OCI-LY3 (cell line): ENCODE data around the gene PCYT1A.
"Not testable (repeated sequence)": the region's sequence is repeated elsewhere in the genome, so short reads cannot be mapped to it uniquely, and the experiment has no call there.

ENCODE experiments used
- H2AFZ ChIP-seq: fragments of 200-600, 300-600 bp; shearing (Covaris generic); 2 replicates; pipeline ENCODE4 v1.6.0; 2014; ENCODE audit warnings: antibody characterized with exemption, low read depth, low read length
- H3K27ac ChIP-seq: fragments of 200-600, 300-600 bp; sonication (generic); 2 replicates; pipeline ENCODE4 v1.5.1; 2014; ENCODE audit warnings: mild to moderate bottlenecking, low read length, moderate library complexity, mixed read lengths
- H3K27me3 ChIP-seq: fragments of 200-600, 300-600 bp; sonication (generic); 2 replicates; pipeline ENCODE4 v1.6.1; 2014; ENCODE audit warnings: low read depth, low read length, mixed read lengths
- H3K36me3 ChIP-seq: fragments of 200-600, 300-600 bp; sonication (generic); replicated peaks from 2 replicates; pipeline ENCODE3; 2014; ENCODE audit warnings: low read depth, low read length, mixed read lengths
- H3K4me1 ChIP-seq: fragments of 300-600, 200-600 bp; sonication (generic); 2 replicates; pipeline ENCODE4 v1.6.1; 2014; ENCODE audit warnings: low read length, mixed read lengths
- H3K4me2 ChIP-seq: fragments of 200-600, 300-600 bp; sonication (generic); 2 replicates; pipeline ENCODE4 v1.6.1; 2014; ENCODE audit warnings: low read length, mixed read lengths
- H3K4me3 ChIP-seq: fragments of 300-600, 200-600 bp; sonication (generic); 2 replicates; pipeline ENCODE4 v1.5.1; 2014; ENCODE audit warnings: antibody characterized with exemption, mild to moderate bottlenecking, low read length, moderate library complexity
- H3K79me2 ChIP-seq: fragments of 300-600, 200-600 bp; shearing (Covaris generic); 2 replicates; pipeline ENCODE4 v1.6.1; 2014; ENCODE audit warnings: mild to moderate bottlenecking, low read length, mixed read lengths
- H3K9ac ChIP-seq: fragments of 300-600, 200-600 bp; shearing (Covaris generic); 2 replicates; pipeline ENCODE4 v1.6.0; 2014; ENCODE audit warnings: mild to moderate bottlenecking, low read length, moderate library complexity
- H3K9me3 ChIP-seq: fragments of 200-600, 300-600 bp; shearing (Covaris generic); 2 replicates; pipeline ENCODE4 v1.6.1; 2014; ENCODE audit warnings: low read length, mixed read lengths; ENCODE audit not compliant: insufficient read depth
- H4K20me1 ChIP-seq: fragments of 200-600, 300-600 bp; sonication (generic); 2 replicates; pipeline ENCODE4 v1.6.1; 2016; ENCODE audit warnings: low read length, mixed read lengths; ENCODE audit not compliant: insufficient read depth
- EZH2phosphoT487 ChIP-seq: fragments of 200-600 bp; shearing (Covaris generic); IDR thresholded peaks from 2 replicates; pipeline ENCODE4 v1.6.1; 2018; ENCODE audit warnings: antibody characterized with exemption, mixed run types, low read depth
- TF ChIP-seq, protein P1 (sequence below): fragments of 200-600, 300-600 bp; sonication (generic); IDR thresholded peaks from 2 replicates; pipeline ENCODE4 v1.5.1; 2014; ENCODE audit warnings: antibody characterized with exemption, low read length, low read depth

Gene PCYT1A

DNA sequence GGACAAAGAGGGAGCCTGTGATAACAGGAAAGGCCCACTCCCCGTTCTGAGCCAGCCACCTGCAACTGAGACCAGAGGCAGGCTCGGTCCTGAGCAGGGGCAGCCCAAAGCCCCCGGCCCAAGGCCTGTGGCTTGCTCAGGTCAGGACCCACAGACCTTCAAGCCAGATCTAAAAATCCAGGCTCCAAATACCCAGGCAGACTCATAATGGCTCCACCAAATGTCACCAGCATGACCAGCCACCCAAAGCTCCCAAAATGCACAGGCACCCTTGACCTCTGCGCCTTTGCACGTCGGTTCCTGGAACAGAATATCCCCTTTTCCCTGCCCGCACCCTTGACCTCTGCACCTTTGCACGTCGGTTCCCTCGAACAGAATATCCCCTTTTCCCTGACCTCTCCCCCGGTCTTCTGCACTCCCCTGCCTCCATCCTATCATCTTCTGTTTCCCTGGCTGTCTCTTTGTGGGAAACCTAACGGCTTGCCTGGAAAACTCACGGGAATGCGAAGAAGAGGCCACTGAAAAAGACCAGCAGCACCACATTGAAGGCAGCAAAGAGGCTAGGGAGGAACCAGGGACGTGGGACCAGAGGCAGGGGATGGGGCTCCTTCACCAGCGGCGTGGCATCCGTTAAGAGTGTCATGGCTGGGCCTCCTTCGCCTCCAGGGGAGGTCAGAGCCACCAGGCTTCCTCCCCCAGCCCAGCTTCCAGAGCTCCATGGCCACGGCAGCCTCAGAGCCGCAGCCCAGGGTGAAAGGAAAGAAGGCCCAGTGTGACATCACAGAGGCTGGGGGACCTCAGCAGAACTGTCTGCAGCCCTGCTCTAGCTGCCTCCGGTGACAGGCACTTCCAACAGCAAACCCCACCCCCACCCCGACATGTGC, 76.6 kb downstream of the PCYT1A start, which contains the start of gene ZDHHC19:
ZDHHC19 (minus strand) TSS at position 728 of the 884 bp plus-strand sequence; CDS start at position 643, 85 bp downstream.
- H3K79me2 ChIP-seq, result no peaks in the 10 kb centered on the region
- no peaks in the 10 kb centered on the region for H3K4me1 ChIP-seq
- no peaks in the 10 kb centered on the region for H3K36me3 ChIP-seq
- H3K9me3 ChIP-seq, result no peaks in the 10 kb centered on the region
- H3K9ac ChIP-seq, result no peak within 1 kb of the TSS
- H4K20me1 ChIP-seq, result no peaks in the 10 kb centered on the region
- H3K4me2 ChIP-seq, result no peak within 1 kb of the TSS
- H3K27ac ChIP-seq, result no peak within 1 kb of the TSS
- H2AFZ ChIP-seq, result no peak within 1 kb of the TSS
- H3K4me3 ChIP-seq, result no peak within 1 kb of the TSS
- TF ChIP-seq EZH2phosphoT487, result no peak
- TF ChIP-seq, protein P1, sequence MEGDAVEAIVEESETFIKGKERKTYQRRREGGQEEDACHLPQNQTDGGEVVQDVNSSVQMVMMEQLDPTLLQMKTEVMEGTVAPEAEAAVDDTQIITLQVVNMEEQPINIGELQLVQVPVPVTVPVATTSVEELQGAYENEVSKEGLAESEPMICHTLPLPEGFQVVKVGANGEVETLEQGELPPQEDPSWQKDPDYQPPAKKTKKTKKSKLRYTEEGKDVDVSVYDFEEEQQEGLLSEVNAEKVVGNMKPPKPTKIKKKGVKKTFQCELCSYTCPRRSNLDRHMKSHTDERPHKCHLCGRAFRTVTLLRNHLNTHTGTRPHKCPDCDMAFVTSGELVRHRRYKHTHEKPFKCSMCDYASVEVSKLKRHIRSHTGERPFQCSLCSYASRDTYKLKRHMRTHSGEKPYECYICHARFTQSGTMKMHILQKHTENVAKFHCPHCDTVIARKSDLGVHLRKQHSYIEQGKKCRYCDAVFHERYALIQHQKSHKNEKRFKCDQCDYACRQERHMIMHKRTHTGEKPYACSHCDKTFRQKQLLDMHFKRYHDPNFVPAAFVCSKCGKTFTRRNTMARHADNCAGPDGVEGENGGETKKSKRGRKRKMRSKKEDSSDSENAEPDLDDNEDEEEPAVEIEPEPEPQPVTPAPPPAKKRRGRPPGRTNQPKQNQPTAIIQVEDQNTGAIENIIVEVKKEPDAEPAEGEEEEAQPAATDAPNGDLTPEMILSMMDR, result no peak
- no peaks in the 10 kb centered on the region for H3K27me3 ChIP-seq

DNA sequence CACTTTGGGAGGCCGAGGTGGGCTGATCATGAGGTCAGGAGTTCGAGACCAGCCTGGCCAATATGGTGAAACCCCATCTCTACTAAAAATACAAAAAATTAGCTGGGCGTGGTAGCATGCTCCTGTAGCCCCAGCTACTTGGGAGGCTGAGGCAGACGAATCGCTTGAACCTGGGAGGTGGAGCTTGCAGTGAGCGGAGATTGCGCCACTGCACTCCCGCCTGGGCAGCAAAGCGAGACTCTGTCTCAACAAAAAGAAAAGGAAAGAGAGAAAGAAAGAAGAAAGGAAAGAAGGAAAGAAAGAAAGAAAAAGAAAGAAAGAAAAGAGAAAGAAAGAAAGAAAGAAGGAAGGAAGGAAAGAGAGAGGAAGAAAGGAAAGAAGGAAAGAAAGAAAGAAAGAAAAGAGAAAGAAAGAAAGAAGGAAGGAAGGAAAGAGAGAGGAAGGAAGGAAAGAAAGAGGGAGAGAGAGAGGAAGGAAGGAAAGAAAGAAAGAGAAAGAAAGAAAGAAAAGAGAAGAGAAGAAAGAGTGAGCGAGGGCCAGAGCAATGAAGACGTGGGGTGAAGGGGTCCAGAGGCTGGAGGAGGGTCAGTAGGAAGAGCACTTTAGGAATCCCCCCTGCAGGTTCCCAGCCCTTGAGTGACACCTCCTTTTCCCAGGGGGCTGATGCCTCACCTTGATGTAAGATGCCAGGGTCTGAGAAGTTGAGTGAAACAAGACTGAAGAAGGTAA, 77.4 kb downstream of the PCYT1A start:
- H3K79me2 ChIP-seq, H2AFZ ChIP-seq, H3K4me3 ChIP-seq, H3K9ac ChIP-seq, H3K27me3 ChIP-seq, H4K20me1 ChIP-seq, H3K4me2 ChIP-seq, H3K27ac ChIP-seq, H3K4me1 ChIP-seq, H3K9me3 ChIP-seq, H3K36me3 ChIP-seq: not testable (repeated sequence)

DNA sequence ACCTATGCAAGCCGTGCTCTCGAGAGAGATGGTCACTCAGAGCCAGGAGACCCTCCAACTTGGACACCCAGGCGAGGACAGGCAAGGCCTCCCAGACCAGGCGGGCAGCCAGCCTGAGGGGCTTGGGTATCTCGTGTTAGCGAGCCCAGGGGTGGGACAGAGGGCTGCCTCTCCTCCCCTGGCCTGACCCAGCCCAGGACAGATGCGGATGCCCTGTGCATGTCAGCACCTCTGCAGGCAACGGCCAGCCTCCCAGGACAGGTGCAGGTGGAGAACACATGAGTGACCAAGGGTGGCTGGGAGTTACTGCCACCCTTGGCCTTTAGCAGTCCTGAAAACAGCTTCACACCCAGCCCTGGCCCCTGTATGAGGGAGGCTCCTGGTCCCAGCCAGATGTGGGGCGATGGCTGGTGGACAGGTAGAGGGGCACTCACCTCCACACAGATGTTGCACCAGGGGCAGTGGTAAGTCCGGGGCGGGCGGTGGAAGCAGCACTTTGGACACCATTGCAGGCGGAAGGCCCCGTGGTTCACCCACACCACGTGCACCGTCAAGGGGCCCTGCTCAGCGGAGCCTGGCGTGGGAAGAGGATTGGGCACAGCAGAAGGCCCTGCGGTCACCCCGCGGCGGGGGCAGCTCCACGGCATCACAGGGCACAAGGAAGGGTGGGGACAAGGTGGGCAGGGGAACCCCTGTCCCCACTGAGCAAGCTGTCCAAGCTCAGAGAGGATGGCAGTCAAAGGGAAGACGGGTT, 78.4 kb downstream of the PCYT1A start:
- Histone ChIP-seq H3K36me3 (no peaks in the 10 kb centered on the region), H3K9me3 (no peaks in the 10 kb centered on the region), H3K79me2 (no peaks in the 10 kb centered on the region), H4K20me1 (no peaks in the 10 kb centered on the region), H3K4me1 (no peaks in the 10 kb centered on the region), H3K27ac (no peak overlapping the region), H3K4me2 (no peak overlapping the region), H3K27me3 (peaks cover 8% of the 10 kb centered on the region; the same call in 1 of the 2 replicates), H3K9ac (no peak overlapping the region), H2AFZ (no peak overlapping the region), H3K4me3 (no peak overlapping the region)
- TF ChIP-seq, protein P1, result no peak
- no peak for TF ChIP-seq EZH2phosphoT487

DNA sequence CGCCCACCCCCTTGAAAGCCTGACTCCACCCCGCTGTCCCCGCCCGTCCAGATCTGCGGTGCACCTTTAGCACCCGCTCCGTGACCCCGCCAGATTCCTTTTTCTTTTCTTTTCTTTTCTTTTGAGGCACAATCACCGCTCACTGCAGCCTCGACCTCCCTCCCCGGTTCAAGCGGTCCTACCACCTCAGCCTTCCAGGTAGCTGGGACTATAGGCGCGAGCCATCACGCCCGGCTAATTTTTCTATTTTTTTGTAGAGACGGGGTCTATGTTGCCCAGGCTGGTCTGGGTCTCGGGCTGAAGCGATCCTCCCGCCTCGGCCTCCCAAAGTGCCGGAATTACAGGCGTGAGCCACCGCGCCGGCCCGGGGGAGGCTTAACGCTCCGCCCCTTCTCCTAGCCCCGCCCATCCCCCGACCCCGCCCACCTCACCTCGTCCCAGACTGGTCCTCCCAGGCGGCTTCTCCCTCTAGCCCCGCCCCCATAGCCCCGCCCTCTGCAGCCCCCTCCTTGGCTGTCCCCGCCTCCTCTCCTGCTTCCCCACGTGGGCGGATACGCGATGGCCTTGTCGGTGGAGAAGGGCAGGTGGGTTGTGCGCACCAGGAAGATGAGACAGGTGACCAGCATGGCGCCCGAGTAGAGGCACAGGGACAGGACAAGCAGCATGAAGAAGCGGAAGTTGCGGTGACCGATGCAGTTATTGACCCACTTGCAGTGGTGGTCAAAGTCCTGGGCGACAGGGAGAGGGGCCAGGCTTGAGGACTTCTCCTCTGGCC, 79.5 kb downstream of the PCYT1A start:
- Histone ChIP-seq H3K4me1 (0 out of 2 replicates have a peak, but pooled peaks cover 3% of the 10 kb centered on the region), H3K4me2 (no peak overlapping the region), H3K27ac (no peak overlapping the region), H2AFZ (no peak overlapping the region), H3K36me3 (no peaks in the 10 kb centered on the region), H3K27me3 (peaks cover 14% of the 10 kb centered on the region; the same call in 1 of the 2 replicates), H3K4me3 (no peak overlapping the region), H3K79me2 (no peaks in the 10 kb centered on the region), H4K20me1 (no peaks in the 10 kb centered on the region), H3K9me3 (no peaks in the 10 kb centered on the region), H3K9ac (no peak overlapping the region)
- no peak for TF ChIP-seq EZH2phosphoT487
- TF ChIP-seq, protein P1, result no peak
